Subcutaneous abdominal adipose tissue (tissue), 5 donors: ENCODE measurements around the gene TMEM131.
"Not testable (repeated sequence)": the region's sequence is repeated elsewhere in the genome, so short reads cannot be mapped to it uniquely, and the experiment has no call there.

Source experiments
- H3K27ac ChIP-seq: one replicate; pipeline ENCODE4 v1.7.0; 2013; ENCODE audit warnings: low read depth, mild to moderate bottlenecking, inconsistent platforms, low read length, moderate library complexity
- H3K27me3 ChIP-seq, 5 donors: one replicate each; pipeline ENCODE4 v1.7.0; 2013; ENCODE audit warnings: low read length in 5 of 5, inconsistent platforms in 1 of 5; ENCODE audit not compliant: control insufficient read depth in 5 of 5, insufficient read depth in 4 of 5
- H3K36me3 ChIP-seq, 5 donors: one replicate each; pipeline ENCODE4 v1.7.0; 2013; ENCODE audit warnings: low read length in 5 of 5; ENCODE audit not compliant: control insufficient read depth in 5 of 5, insufficient read depth in 5 of 5
- H3K4me1 ChIP-seq, 5 donors: one replicate each; pipeline ENCODE4 v1.7.0; 2013; ENCODE audit warnings: low read length in 5 of 5, mild to moderate bottlenecking in 3 of 5, moderate library complexity in 1 of 5; ENCODE audit not compliant: control insufficient read depth in 5 of 5, insufficient read depth in 5 of 5
- H3K4me3 ChIP-seq, 5 donors: one replicate each; pipeline ENCODE4 v1.7.0; 2013; ENCODE audit warnings: low read length in 5 of 5, low read depth in 1 of 5
- H3K9ac ChIP-seq, 5 donors: one replicate each; pipeline ENCODE4 v1.7.0; 2013; ENCODE audit warnings: low read length in 5 of 5, mild to moderate bottlenecking in 4 of 5, moderate library complexity in 3 of 5
- H3K9me3 ChIP-seq, 5 donors: one replicate each; pipeline ENCODE4 v1.7.0; 2013; ENCODE audit warnings: low read length in 5 of 5; ENCODE audit not compliant: control insufficient read depth in 5 of 5
- donor health status: healthy.
- donor health status: healthy.
- donor health status: healthy.
- donor health status: healthy.
- donor health status: healthy.

TMEM131 gene

GRCh38 chr2:97918818-97919217 lies 76.9 kb downstream of the TMEM131 start:
- H3K27ac ChIP-seq = no peak overlapping the region
- no peak overlapping the region for H3K4me3 ChIP-seq
- H3K27me3 ChIP-seq = no peaks in the 10 kb centered on the region
- H3K9ac ChIP-seq = no peak overlapping the region
- peaks cover 0 to 3% (median 0%) of the 10 kb centered on the region in 5 donors for H3K4me1 ChIP-seq
- H3K9me3 ChIP-seq = no peaks in the 10 kb centered on the region
- H3K36me3 ChIP-seq = peaks cover 0 to 2% (median 0%) of the 10 kb centered on the region in 5 donors

- not testable (repeated sequence) for H3K4me1 ChIP-seq, H3K9me3 ChIP-seq, H3K4me3 ChIP-seq, H3K9ac ChIP-seq, H3K27me3 ChIP-seq, H3K27ac ChIP-seq, H3K36me3 ChIP-seq
These were observed 78.1 kb downstream of the TMEM131 start for GRCh38 chr2:97917668-97918067.

GRCh38 chr2:97914691-97915213 lies 81.0 kb downstream of the TMEM131 start:
- Histone ChIP-seq H3K36me3 (no peaks in the 10 kb centered on the region), H3K9ac (no peak overlapping the region), H3K9me3 (no peaks in the 10 kb centered on the region), H3K4me1 (peaks cover 0 to 3% (median 0%) of the 10 kb centered on the region in 5 donors), H3K27me3 (no peaks in the 10 kb centered on the region), H3K27ac (no peak overlapping the region), H3K4me3 (no peak overlapping the region)

GRCh38 chr2:97913846-97914245 lies 81.9 kb downstream of the TMEM131 start:
- Histone ChIP-seq H3K27ac (no peak overlapping the region), H3K9ac (no peak overlapping the region), H3K27me3 (no peaks in the 10 kb centered on the region), H3K4me1 (peaks cover 0 to 3% (median 0%) of the 10 kb centered on the region in 5 donors), H3K36me3 (no peaks in the 10 kb centered on the region), H3K9me3 (no peaks in the 10 kb centered on the region), H3K4me3 (no peak overlapping the region)

- Histone ChIP-seq H3K4me1 (peaks cover 0 to 3% (median 0%) of the 10 kb centered on the region in 5 donors), H3K9me3 (no peaks in the 10 kb centered on the region), H3K36me3 (peaks cover 0 to 12% (median 4%) of the 10 kb centered on the region in 5 donors), H3K27me3 (no peaks in the 10 kb centered on the region), H3K4me3 (no peak overlapping the region), H3K27ac (no peak overlapping the region), H3K9ac (no peak overlapping the region)
These were observed 83.7 kb downstream of the TMEM131 start for GRCh38 chr2:97911922-97912575.

- no peaks in the 10 kb centered on the region for H3K27me3 ChIP-seq
- H3K4me3 ChIP-seq = no peak overlapping the region
- no peak overlapping the region for H3K27ac ChIP-seq
- no peak overlapping the region for H3K9ac ChIP-seq
- H3K4me1 ChIP-seq = peaks cover 0 to 2% (median 0%) of the 10 kb centered on the region in 5 donors
- H3K36me3 ChIP-seq = peaks cover 0 to 12% (median 4%) of the 10 kb centered on the region in 5 donors
- H3K9me3 ChIP-seq = no peaks in the 10 kb centered on the region
These were observed 84.4 kb downstream of the TMEM131 start for GRCh38 chr2:97911206-97911921.

GRCh38 chr2:97910403-97911205 lies 85.1 kb downstream of the TMEM131 start:
- Histone ChIP-seq H3K36me3 (peaks cover 0 to 13% (median 4%) of the 10 kb centered on the region in 5 donors), H3K9me3 (no peaks in the 10 kb centered on the region), H3K4me1 (no peaks in the 10 kb centered on the region), H3K27me3 (no peaks in the 10 kb centered on the region), H3K9ac (no peak overlapping the region), H3K27ac (no peak overlapping the region), H3K4me3 (no peak overlapping the region)

GRCh38 chr2:97908208-97908676 lies 87.5 kb downstream of the TMEM131 start:
- Histone ChIP-seq H3K27ac (no peak overlapping the region), H3K36me3 (peaks cover 0 to 13% (median 4%) of the 10 kb centered on the region in 5 donors), H3K27me3 (no peaks in the 10 kb centered on the region), H3K4me3 (no peak overlapping the region), H3K4me1 (no peaks in the 10 kb centered on the region), H3K9ac (no peak overlapping the region), H3K9me3 (no peaks in the 10 kb centered on the region)

GRCh38 chr2:97907369-97908100 lies 88.2 kb downstream of the TMEM131 start:
- Histone ChIP-seq H3K9me3 (no peaks in the 10 kb centered on the region), H3K27ac (no peak overlapping the region), H3K4me3 (no peak overlapping the region), H3K9ac (no peak overlapping the region), H3K4me1 (no peaks in the 10 kb centered on the region), H3K36me3 (peaks cover 0 to 13% (median 4%) of the 10 kb centered on the region in 5 donors), H3K27me3 (no peaks in the 10 kb centered on the region)
